ENCODE results near the gene TRERF1. TPM values are rescaled to one million over a fixed set of nuclear protein-coding genes. Genes with fewer than 3 reads are reported as not detected.

Gene TRERF1
- total RNA-seq, 4 donors from 2014 or later = 14.7 to 22.0 (median 19.0) TPM

DNA sequence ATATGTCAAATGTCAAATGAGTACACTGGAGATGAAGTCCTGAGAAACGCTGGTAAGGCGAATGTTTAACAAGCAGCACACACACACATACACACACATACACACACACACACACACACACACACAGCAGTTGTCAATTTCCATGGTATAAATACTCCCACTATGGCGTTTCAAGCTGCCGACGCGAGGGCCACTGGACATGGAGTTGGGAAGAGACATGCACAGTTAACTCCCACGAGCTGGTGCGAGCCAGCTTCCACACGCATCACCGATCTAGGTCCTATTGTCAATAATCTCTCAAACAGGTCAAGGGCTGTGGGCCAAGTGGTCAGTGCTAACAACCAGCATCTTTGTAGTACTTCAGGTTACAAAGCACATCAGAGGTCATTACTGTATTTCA lies 58.9 kb downstream of the TRERF1 start:
- DNase-seq (ENCODE audit: low spot score in 2 of 2) = peak in 1 of 2 donors; percentile 38

DNA sequence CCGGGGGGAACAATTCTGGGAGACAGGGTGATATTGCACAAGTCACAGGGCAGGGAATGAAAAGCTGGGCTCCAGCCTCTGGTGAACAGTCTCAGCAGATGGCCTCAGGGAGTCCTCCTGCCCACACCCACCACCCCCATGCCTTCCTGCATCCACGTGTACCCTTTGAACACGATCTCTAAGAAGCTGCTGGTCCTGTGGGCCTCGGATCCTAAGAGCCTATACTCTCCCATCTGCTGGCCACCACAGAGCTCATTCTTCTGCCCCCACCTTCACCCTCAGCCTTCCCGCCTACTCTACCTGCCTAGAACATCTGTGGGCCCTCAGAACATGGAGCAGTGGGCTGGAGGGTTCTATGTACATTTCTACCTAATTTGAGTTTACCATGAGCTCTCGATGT lies 60.3 kb downstream of the TRERF1 start:
- H3K4me1 ChIP-seq = peaks cover 12% of the 10 kb centered on the region
- no peaks in the 10 kb centered on the region for H3K36me3 ChIP-seq
- H3K4me3 ChIP-seq = no peak overlapping the region
- H3K27ac ChIP-seq = no peak overlapping the region
- DNase-seq (ENCODE audit: low spot score in 2 of 2) = peak in 1 of 2 donors; percentile 64
- TF ChIP-seq CTCF (IDR thresholded peaks at IDR 0.05) (no peak), EP300 (IDR thresholded peaks at IDR 0.05) (no peak), POLR2AphosphoS5 (IDR thresholded peaks at IDR 0.05) (no peak), POLR2A (IDR thresholded peaks at IDR 0.05) (no peak)
- WGBS = 94% methylated on average over 6 of the region's 6 CpGs
- no peaks in the 10 kb centered on the region for H3K27me3 ChIP-seq
- H3K9me3 ChIP-seq = no peaks in the 10 kb centered on the region

More for the DNA sequence above, 58.9 kb downstream of the TRERF1 start:
- 92% methylated on average over 10 of the region's 10 CpGs for WGBS
- Histone ChIP-seq H3K36me3 (no peaks in the 10 kb centered on the region), H3K9me3 (no peaks in the 10 kb centered on the region), H3K4me1 (peaks cover 12% of the 10 kb centered on the region), H3K27ac (no peak overlapping the region), H3K27me3 (no peaks in the 10 kb centered on the region), H3K4me3 (no peak overlapping the region)
- TF ChIP-seq POLR2AphosphoS5 (IDR thresholded peaks at IDR 0.05) (no peak), EP300 (IDR thresholded peaks at IDR 0.05) (no peak), CTCF (IDR thresholded peaks at IDR 0.05) (no peak)

DNA sequence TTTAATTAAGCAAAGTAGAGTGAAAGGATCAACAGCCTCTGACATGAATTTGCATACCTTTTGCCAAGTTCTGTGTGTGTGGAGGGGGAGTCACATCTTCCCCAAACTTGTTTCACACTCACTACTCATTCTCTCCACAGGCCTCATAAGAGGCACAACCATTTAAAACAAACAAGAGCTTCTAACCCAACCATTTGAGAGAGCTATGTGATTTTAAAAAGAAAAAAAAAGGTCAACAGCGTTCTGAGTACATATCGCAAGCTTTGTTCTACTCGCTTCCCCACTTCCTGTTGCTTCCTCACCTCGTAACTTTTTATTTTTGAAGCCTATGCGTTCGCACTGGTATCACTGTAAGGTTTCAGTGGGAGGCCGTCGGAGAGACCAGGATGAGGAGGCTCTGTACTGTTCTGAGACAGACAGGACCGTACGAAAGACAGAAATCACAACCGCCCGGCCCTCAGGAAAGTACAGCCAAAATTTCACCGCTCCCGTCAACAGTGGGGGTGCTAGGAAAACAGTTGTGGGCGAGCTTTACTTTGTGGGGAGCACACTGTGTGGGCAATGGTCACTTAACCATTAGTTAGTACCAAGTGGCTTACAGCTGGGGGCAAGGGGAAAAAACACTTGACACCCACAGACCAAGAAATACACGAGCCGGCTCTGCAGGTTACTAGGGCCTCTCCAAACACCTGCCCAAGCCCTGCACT lies 61.3 kb downstream of the TRERF1 start:
- no peaks in the 10 kb centered on the region for H3K9me3 ChIP-seq
- H3K4me3 ChIP-seq = no peak overlapping the region
- H3K36me3 ChIP-seq = no peaks in the 10 kb centered on the region
- WGBS = 89% methylated on average over 17 of the region's 17 CpGs
- no peaks in the 10 kb centered on the region for H3K27me3 ChIP-seq
- H3K4me1 ChIP-seq = peaks cover 12% of the 10 kb centered on the region
- DNase-seq (ENCODE audit: low spot score in 2 of 2) = peak in 1 of 2 donors; percentile 40
- TF ChIP-seq EP300 (IDR thresholded peaks at IDR 0.05) (no peak), POLR2A (IDR thresholded peaks at IDR 0.05) (no peak), CTCF (IDR thresholded peaks at IDR 0.05) (no peak), POLR2AphosphoS5 (IDR thresholded peaks at IDR 0.05) (no peak)
- peak overlapping the region; percentile 1 for H3K27ac ChIP-seq

DNA sequence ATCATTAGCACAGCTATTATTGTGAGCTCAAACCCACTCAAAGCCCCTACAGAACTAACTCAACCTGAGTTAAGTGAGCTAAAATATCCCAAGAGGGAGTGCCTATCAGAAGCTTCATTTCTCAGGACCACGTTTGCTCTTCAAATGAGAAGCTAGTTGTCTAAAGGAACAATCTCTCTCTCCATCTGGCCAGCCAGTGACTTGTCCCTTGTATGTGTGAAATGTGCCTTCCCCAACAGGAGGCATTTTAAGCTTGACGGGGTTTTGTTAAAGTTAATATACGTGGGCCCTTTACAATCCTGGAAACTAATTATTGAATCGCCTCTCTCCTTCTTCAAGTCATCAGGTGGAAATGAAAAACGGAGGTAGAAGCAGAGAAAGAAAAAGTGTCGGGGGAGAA lies 62.0 kb downstream of the TRERF1 start:
- no peak for DNase-seq (ENCODE audit: low spot score in 2 of 2)

DNA sequence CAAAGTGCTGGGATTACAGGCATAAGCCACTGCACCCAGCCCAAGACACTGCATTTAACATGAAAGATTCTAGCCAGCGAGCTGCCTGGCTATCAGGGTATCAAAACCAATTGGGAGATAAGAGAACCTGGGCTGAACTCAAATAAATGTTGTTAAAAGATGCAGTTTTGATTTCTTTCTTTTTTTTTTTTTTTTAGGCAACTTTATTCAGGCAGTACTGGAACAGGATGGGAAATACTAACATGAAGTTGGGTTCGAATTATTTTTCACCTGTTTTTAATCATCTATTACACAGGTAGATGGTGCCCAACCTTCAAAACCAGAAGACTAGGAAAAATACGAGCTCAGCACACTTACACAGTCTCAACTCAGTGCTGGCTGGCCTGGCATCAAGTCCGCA lies 63.7 kb downstream of the TRERF1 start:
- TF ChIP-seq POLR2AphosphoS5 (IDR thresholded peaks at IDR 0.05) = no peak
- TF ChIP-seq CTCF (IDR thresholded peaks at IDR 0.05) = no peak
- TF ChIP-seq EP300 (IDR thresholded peaks at IDR 0.05) = no peak
- TF ChIP-seq POLR2A (IDR thresholded peaks at IDR 0.05) = no peak
- no peak for DNase-seq (ENCODE audit: low spot score in 2 of 2)
- no peak overlapping the region for H3K27ac ChIP-seq
- no peaks in the 10 kb centered on the region for H3K9me3 ChIP-seq
- 53% methylated on average over 4 of the region's 4 CpGs for whole genome bisulfite sequencing
- H3K4me3 ChIP-seq = no peak overlapping the region
- no peaks in the 10 kb centered on the region for H3K36me3 ChIP-seq
- peaks cover 12% of the 10 kb centered on the region for H3K4me1 ChIP-seq
- no peaks in the 10 kb centered on the region for H3K27me3 ChIP-seq

More for the DNA sequence above, 62.0 kb downstream of the TRERF1 start:
- Histone ChIP-seq H3K9me3 (no peaks in the 10 kb centered on the region), H3K4me3 (no peak overlapping the region), H3K4me1 (peaks cover 12% of the 10 kb centered on the region), H3K36me3 (no peaks in the 10 kb centered on the region), H3K27ac (no peak overlapping the region), H3K27me3 (no peaks in the 10 kb centered on the region)
- WGBS = 90% methylated on average over 6 of the region's 6 CpGs
- no peak for TF ChIP-seq CTCF (IDR thresholded peaks at IDR 0.05)

Measured in suprapubic skin (tissue), 4 donors.